Measurements from ENCODE around the gene ZNF385B.

GRCh38 chr2:179636995-179637394 lies 224.4 kb downstream of the ZNF385B start:
- TF ChIP-seq CTCF (IDR thresholded peaks at IDR 0.05; ENCODE audit: insufficient read depth, low read length) (no peak), SPI1 (IDR thresholded peaks at IDR 0.05; ENCODE audit: borderline replicate concordance, low read depth) (no peak), GABPA (IDR thresholded peaks at IDR 0.05; ENCODE audit: low read depth) (no peak)
